Measurements from ENCODE around the gene CEACAM1. TPM values are rescaled to one million over a fixed set of nuclear protein-coding genes. Genes with fewer than 3 reads are reported as not detected.

The CEACAM1 gene
- total RNA-seq, 1 experiment from 2014 or later = 1.5 TPM

GRCh38 chr19:42477933-42478332 is 50.3 kb downstream of the CEACAM1 start:
- H4K8ac ChIP-seq (replicated peaks; ENCODE audit: insufficient read length, low read depth, low read length) = no peak overlapping the region
- no peaks in the 10 kb centered on the region for H3K27me3 ChIP-seq (ENCODE audit: insufficient read depth, low read length)
- H3K4me2 ChIP-seq (ENCODE audit: insufficient read depth, insufficient read length, low read length) = no peak overlapping the region
- H3K23ac ChIP-seq (ENCODE audit: insufficient read length, low read depth, low read length) = no peak overlapping the region
- no peaks in the 10 kb centered on the region for H3K9me3 ChIP-seq (ENCODE audit: control insufficient read depth, low read depth, low read length)
- no peak overlapping the region for H2AK5ac ChIP-seq (ENCODE audit: insufficient read length, low read length)
- H3K4me1 ChIP-seq (ENCODE audit: insufficient read depth, low read length) = peaks cover 11% of the 10 kb centered on the region; the same call in 1 of the 2 replicates
- no peaks in the 10 kb centered on the region for H3K23me2 ChIP-seq (ENCODE audit: insufficient read length, low read depth, low read length, poor library complexity, severe bottlenecking)
- Mint-ChIP-seq H3K27ac (no peak overlapping the region), H3K4me3 (no peak overlapping the region), H3K36me3 (ENCODE audit: insufficient read depth in 1 of 3, low read depth in 3 of 3) (peaks cover 0 to 6% (median 3%) of the 10 kb centered on the region in 3 experiments; a peak in 5 of 7 replicates), H3K9me3 (no peaks in the 10 kb centered on the region), H3K27me3 (ENCODE audit: low read depth) (no peaks in the 10 kb centered on the region; the same call in none of the 2 replicates), H3K4me1 (peaks cover 43 to 44% of the 10 kb centered on the region in 2 experiments)
- H3K14ac ChIP-seq (ENCODE audit: insufficient read depth, low read length) = no peak overlapping the region
- H3K9ac ChIP-seq (ENCODE audit: extremely low read depth, insufficient read length, low read length) = no peak overlapping the region
- H2BK5ac ChIP-seq (ENCODE audit: insufficient read length, low read length) = no peak overlapping the region
- H2BK20ac ChIP-seq (ENCODE audit: low read depth, low read length, poor library complexity, severe bottlenecking) = no peak overlapping the region
- no peak overlapping the region for H4K5ac ChIP-seq (ENCODE audit: insufficient read length, low read depth, low read length)
- H3K79me1 ChIP-seq (ENCODE audit: insufficient read depth, low read depth, low read length, poor library complexity, severe bottlenecking) = no peaks in the 10 kb centered on the region
- H2AFZ ChIP-seq (ENCODE audit: low read length) = no peak overlapping the region
- no peaks in the 10 kb centered on the region for H4K20me1 ChIP-seq (ENCODE audit: control insufficient read depth, insufficient read depth, insufficient read length)
- WGBS (ENCODE audit: extremely low coverage, insufficient read length, low lambda C conversion rate) = no CpG with 5 or more reads among the region's 2 CpGs
- H3K27ac ChIP-seq (ENCODE audit: insufficient read length, low read depth, low read length) = no peak overlapping the region
- H3K18ac ChIP-seq (ENCODE audit: insufficient read length, low read depth, low read length) = no peak overlapping the region
- no peak overlapping the region for H2BK12ac ChIP-seq (ENCODE audit: insufficient read length, low read depth, low read length)
- H2BK120ac ChIP-seq (ENCODE audit: low read depth, low read length, poor library complexity, severe bottlenecking) = no peak overlapping the region
- no peak for TF ChIP-seq CTCF (conservative IDR thresholded peaks at IDR 0.05)
- H4K91ac ChIP-seq (ENCODE audit: insufficient read length, low read depth, low read length) = no peak overlapping the region
- no peak overlapping the region for H3K4ac ChIP-seq (ENCODE audit: low read depth, low read length)
- no peak overlapping the region for H3T11ph ChIP-seq (ENCODE audit: low read length)
- DNase-seq = no peak
- H3K56ac ChIP-seq (ENCODE audit: insufficient read length, low read depth, low read length) = no peak overlapping the region
- H3K79me2 ChIP-seq (ENCODE audit: insufficient read depth, low read length) = no peaks in the 10 kb centered on the region
- no peak overlapping the region for H2BK15ac ChIP-seq (ENCODE audit: low read depth, low read length)
